ENCODE results near the gene TMEM150C. TPM values are rescaled to one million over a fixed set of nuclear protein-coding genes. Genes with fewer than 3 reads are reported as not detected.

TMEM150C gene
- polyA plus RNA-seq, 1 experiment: 0.96 TPM

GRCh38 chr4:82489987-82490386 lies 71.8 kb downstream of the TMEM150C start:
- Histone ChIP-seq H3K4me3 (ENCODE audit: low read depth, low read length) (no peak overlapping the region), H3K27me3 (ENCODE audit: control insufficient read depth, insufficient read depth, low read length) (no peaks in the 10 kb centered on the region), H3K36me3 (ENCODE audit: control insufficient read depth, insufficient read depth, low read length) (no peaks in the 10 kb centered on the region)
- ChIA-PET CTCF (no interaction called here), POLR2A (interaction anchor here (0.5 kb wide), 1 partner anchor 35 kb away, joined by 3 read pairs; no protein-coding TSS in a partner anchor)
- no peak for DNase-seq (ENCODE audit: low read depth)
- no peak for TF ChIP-seq CTCF (IDR thresholded peaks at IDR 0.05; ENCODE audit: insufficient read depth, low read depth, low read length)

- Histone ChIP-seq H3K27me3 (ENCODE audit: control insufficient read depth, insufficient read depth, low read length) (no peaks in the 10 kb centered on the region), H3K4me3 (ENCODE audit: low read depth, low read length) (no peak overlapping the region), H3K36me3 (ENCODE audit: control insufficient read depth, insufficient read depth, low read length) (no peaks in the 10 kb centered on the region)
- DNase-seq (ENCODE audit: low read depth): no peak
- CTCF ChIA-PET: no interaction called here
- no peak for TF ChIP-seq CTCF (IDR thresholded peaks at IDR 0.05; ENCODE audit: insufficient read depth, low read depth, low read length)
- POLR2A ChIA-PET: interaction anchor here (0.7 kb wide), 1 partner anchor 1327 kb away, joined by 3 read pairs; no protein-coding TSS in a partner anchor
Measured at GRCh38 chr4:82489076-82489475, 72.7 kb downstream of the TMEM150C start.

DNA sequence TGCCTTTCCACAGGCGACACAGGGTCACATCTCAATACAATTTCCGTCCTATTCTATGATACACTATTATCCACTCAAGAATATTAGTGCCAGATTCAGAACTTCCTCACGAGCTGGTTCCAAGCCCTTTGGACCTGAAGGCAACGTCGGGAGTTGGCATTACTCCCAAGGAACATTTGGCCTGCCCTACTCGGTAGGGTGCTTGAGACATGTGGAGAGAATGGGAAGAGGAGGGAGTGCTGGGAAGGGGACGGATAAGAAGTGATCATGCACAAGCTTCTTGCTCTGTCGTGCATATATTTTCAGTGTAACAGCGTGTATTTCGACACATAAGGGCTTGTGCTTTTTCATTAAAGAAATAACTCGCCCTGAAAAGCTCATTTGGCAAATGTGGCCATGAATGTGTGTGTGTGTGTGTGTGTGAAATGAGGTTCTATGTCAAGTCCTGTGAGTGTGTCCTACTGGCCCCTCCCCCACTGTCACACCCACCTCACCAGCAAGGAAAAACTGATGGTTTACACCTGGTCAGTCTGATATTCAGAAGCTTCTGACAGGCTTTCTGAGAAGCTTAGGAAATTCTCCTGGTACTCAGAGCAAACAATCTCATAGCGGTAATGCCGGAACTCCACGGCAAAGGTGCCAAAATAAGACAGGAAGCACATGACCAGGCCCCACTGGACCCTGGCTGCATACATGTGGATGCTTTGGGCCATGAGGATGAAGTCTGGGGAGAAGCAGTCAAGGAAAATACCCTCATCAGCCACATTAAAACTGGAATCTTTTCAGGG lies 76.6 kb downstream of the TMEM150C start:
- no peak for DNase-seq (ENCODE audit: low read depth)
- ChIA-PET POLR2A (no interaction called here), CTCF (interaction anchor here (0.6 to 0.8 kb wide), 3 partner anchors 9 to 50 kb away, joined by 3 read pairs; no protein-coding TSS in a partner anchor)
- H3K36me3 ChIP-seq (ENCODE audit: control insufficient read depth, insufficient read depth, low read length): no peaks in the 10 kb centered on the region
- TF ChIP-seq CTCF (IDR thresholded peaks at IDR 0.05; ENCODE audit: insufficient read depth, low read depth, low read length): no peak
- H3K4me3 ChIP-seq (ENCODE audit: low read depth, low read length): no peak overlapping the region
- H3K27me3 ChIP-seq (ENCODE audit: control insufficient read depth, insufficient read depth, low read length): no peaks in the 10 kb centered on the region

GRCh38 chr4:82482387-82482786 lies 79.4 kb downstream of the TMEM150C start:
- no peak for TF ChIP-seq CTCF (IDR thresholded peaks at IDR 0.05; ENCODE audit: insufficient read depth, low read depth, low read length)
- POLR2A ChIA-PET: no interaction called here
- Histone ChIP-seq H3K4me3 (ENCODE audit: low read depth, low read length) (no peak overlapping the region), H3K36me3 (ENCODE audit: control insufficient read depth, insufficient read depth, low read length) (no peaks in the 10 kb centered on the region), H3K27me3 (ENCODE audit: control insufficient read depth, insufficient read depth, low read length) (no peaks in the 10 kb centered on the region)
- DNase-seq (ENCODE audit: low read depth): no peak
- CTCF ChIA-PET: interaction anchor here (1.0 kb wide), 1 partner anchor 13 kb away, joined by 3 read pairs; no protein-coding TSS in a partner anchor

DNA sequence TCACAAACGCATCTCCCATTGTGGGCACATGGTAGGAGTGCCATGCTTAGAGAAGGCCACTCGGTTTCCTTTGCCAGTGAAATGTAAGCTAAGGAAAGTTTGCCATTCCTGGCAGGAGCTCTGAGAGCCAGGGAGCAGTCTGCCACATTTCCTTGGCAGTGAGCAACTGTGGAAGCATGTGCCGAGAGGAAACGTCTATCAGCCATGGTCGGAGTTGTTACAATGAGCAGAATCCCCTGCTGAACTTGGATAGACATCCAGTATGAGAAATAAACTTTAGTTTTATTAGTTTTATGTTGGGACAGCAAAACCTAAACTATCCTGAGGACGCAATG lies 80.3 kb downstream of the TMEM150C start:
- no peaks in the 10 kb centered on the region for H3K27me3 ChIP-seq (ENCODE audit: control insufficient read depth, insufficient read depth, low read length)
- TF ChIP-seq CTCF (IDR thresholded peaks at IDR 0.05; ENCODE audit: insufficient read depth, low read depth, low read length): no peak
- POLR2A ChIA-PET: no interaction called here
- no peaks in the 10 kb centered on the region for H3K36me3 ChIP-seq (ENCODE audit: control insufficient read depth, insufficient read depth, low read length)
- DNase-seq (ENCODE audit: low read depth): no peak
- H3K4me3 ChIP-seq (ENCODE audit: low read depth, low read length): no peak overlapping the region
- CTCF ChIA-PET: no interaction called here

All from BJ (cell line).